H1 (cell line): ENCODE data around the gene DENND2A. TPM values are rescaled to one million over a fixed set of nuclear protein-coding genes. Genes with fewer than 3 reads are reported as not detected.

Source experiments
- CHD7 ChIP-seq: fragments of 300-600 bp; sonication (generic); IDR thresholded peaks from 2 replicates; pipeline ENCODE4 v1.7.1; 2012; ENCODE audit warnings: low read length, moderate library complexity, mild to moderate bottlenecking, inconsistent platforms; ENCODE audit not compliant: insufficient replicate concordance
- GTF2F1 ChIP-seq: IDR thresholded peaks from 2 replicates; pipeline ENCODE4 v1.6.1; 2012; ENCODE audit warnings: low read depth, low read length, improper control_type of control experiment, borderline replicate concordance
- JUN ChIP-seq: IDR thresholded peaks from 2 replicates; pipeline ENCODE4 v1.6.1; 2011; ENCODE audit warnings: low read depth, mild to moderate bottlenecking, improper control_type of control experiment, low read length
- JUND ChIP-seq: IDR thresholded peaks from 2 replicates; pipeline ENCODE4 v1.6.1; 2011; ENCODE audit warnings: mild to moderate bottlenecking, improper control_type of control experiment, low read length
- POLR2AphosphoS5 ChIP-seq: IDR thresholded peaks from 2 replicates; pipeline ENCODE4 v1.6.1; 2011; ENCODE audit warnings: low read depth, low read length
- SAP30 ChIP-seq: fragments of 300-600 bp; sonication (generic); IDR thresholded peaks from 2 replicates; pipeline ENCODE4 v1.7.1; 2012; ENCODE audit warnings: low read length, moderate library complexity, mild to moderate bottlenecking, inconsistent platforms; ENCODE audit not compliant: insufficient read depth, insufficient replicate concordance
- SIRT6 ChIP-seq: IDR thresholded peaks from one replicate; pipeline ENCODE4 v1.7.1; 2012; ENCODE audit warnings: low read length, inconsistent platforms
- SP1 ChIP-seq: IDR thresholded peaks from 2 replicates; pipeline ENCODE4 v1.6.1; 2011; ENCODE audit warnings: low read depth, low read length
- TAF1 ChIP-seq: IDR thresholded peaks from 2 replicates; pipeline ENCODE4 v1.6.1; 2011; ENCODE audit warnings: mild to moderate bottlenecking, low read depth, low read length
- polyA plus RNA-seq, 7 experiments: library from polyadenylated mRNA; depleted of rRNA in 3 of 7; stranded (reverse) in 5 of 7; unstranded in 2 of 7; fragments of >200 nt in 5 of 7; fragments of 200-250 nt in 2 of 7; gene quantifications; 1 replicate in 5 of 7; 2 replicates in 1 of 7; 4 replicates in 1 of 7; pipeline versions ENCODE4 v1.2.1 to v1.2.3, GENCODE V29; 2011 to 2013; ENCODE audit warnings: missing spikeins in 2 of 7, mixed read lengths in 2 of 7
- total RNA-seq: library from RNA; stranded (reverse); fragmentation: NEBNext Ultra II Directional; extraction: Animal tissue kit (Norgen Biotek cat#: 25700); gene quantifications from 2 replicates; pipeline ENCODE4 v1.2.1, GENCODE V29; 2021

The DENND2A gene
- total and polyA plus RNA-seq, 2 of the 8 experiments (the other 6 are each of a cell fraction or from before 2014, with no cell fraction given): 5.0 to 13.0 TPM

DNA sequence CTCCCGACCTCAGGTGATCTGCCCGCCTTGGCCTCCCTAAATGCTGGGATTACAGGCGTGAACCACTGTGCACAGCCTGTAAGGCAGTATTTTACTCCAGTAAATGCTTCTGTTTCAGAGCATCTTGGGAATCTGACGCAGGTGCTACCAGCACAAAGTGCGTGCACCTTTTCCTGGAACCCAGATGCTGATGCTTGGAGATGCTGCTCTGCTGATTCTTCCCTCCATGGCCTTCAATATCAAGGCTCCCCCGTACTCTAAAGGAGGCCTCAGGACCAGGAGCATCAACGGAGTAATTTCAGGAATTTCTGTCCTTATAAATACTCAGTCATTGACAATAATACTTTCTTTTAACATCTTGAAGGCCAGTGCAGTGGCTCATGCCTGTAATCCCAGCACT, 23.5 kb downstream of the DENND2A start (continued):
- TF ChIP-seq CHD7: no peak
- TF ChIP-seq GTF2F1: no peak
- no peak for TF ChIP-seq JUN
- TF ChIP-seq SAP30: no peak
- TF ChIP-seq SP1: no peak
- no peak for TF ChIP-seq SIRT6
- no peak for TF ChIP-seq POLR2AphosphoS5
- TF ChIP-seq TAF1: no peak
- no peak for TF ChIP-seq JUND
